ENCODE measurements around the gene NMNAT3. TPM values are rescaled to one million over a fixed set of nuclear protein-coding genes. Genes with fewer than 3 reads are reported as not detected.
A peak's percentile ranks its signal among the peaks of the same experiment; 100 is the strongest.

The NMNAT3 gene
- total RNA-seq, 4 donors from 2014 or later = 9.6 to 17.1 (median 11.3) TPM

GRCh38 chr3:139676632-139677387, 962 bp downstream of the NMNAT3 start:
- Histone ChIP-seq H3K27me3 (no peaks in the 10 kb centered on the region), H3K4me3 (peak overlapping the region; percentile 90 to 99), H3K4me1 (peaks cover 0 to 30% (median 7%) of the 10 kb centered on the region in 3 donors), H3K9me3 (no peaks in the 10 kb centered on the region), H3K27ac (peak overlapping the region in 2 of 4 donors; percentile 78 to 81), H3K36me3 (no peaks in the 10 kb centered on the region)
- 61 to 66% methylated on average over 5 to 6 of the region's 10 CpGs for WGBS, 2 donors (ENCODE audit: low coverage in 1 of 2)
- TF ChIP-seq POLR2A (IDR thresholded peaks at IDR 0.05) (no peak), POLR2AphosphoS5 (IDR thresholded peaks at IDR 0.05) (no peak), EP300 (IDR thresholded peaks at IDR 0.05) (no peak), CTCF (IDR thresholded peaks at IDR 0.05) (no peak)
- ATAC-seq = no peak

- Histone ChIP-seq H3K27me3 (no peaks in the 10 kb centered on the region), H3K36me3 (no peaks in the 10 kb centered on the region), H3K27ac (no peak overlapping the region), H3K4me3 (no peak overlapping the region), H3K9me3 (no peaks in the 10 kb centered on the region), H3K4me1 (peaks cover 0 to 30% (median 7%) of the 10 kb centered on the region in 3 donors)
- no peak for ATAC-seq
- 83 to 100% methylated on average over 1 of the region's 1 CpG for WGBS, 2 donors (ENCODE audit: low coverage in 1 of 2)
- TF ChIP-seq POLR2A (IDR thresholded peaks at IDR 0.05) = no peak
- no peak for TF ChIP-seq EP300 (IDR thresholded peaks at IDR 0.05)
Observed at GRCh38 chr3:139676108-139676507, 1.7 kb downstream of the NMNAT3 start.

GRCh38 chr3:139675327-139675726, 2.4 kb downstream of the NMNAT3 start:
- H3K4me3 ChIP-seq = no peak overlapping the region
- 85 to 100% methylated on average over 2 of the region's 2 CpGs for WGBS, 2 donors (ENCODE audit: low coverage in 1 of 2)
- no peaks in the 10 kb centered on the region for H3K9me3 ChIP-seq
- H3K27ac ChIP-seq = no peak overlapping the region
- H3K36me3 ChIP-seq = no peaks in the 10 kb centered on the region
- H3K27me3 ChIP-seq = no peaks in the 10 kb centered on the region
- ATAC-seq = no peak
- no peak for TF ChIP-seq POLR2AphosphoS5 (IDR thresholded peaks at IDR 0.05)
- TF ChIP-seq POLR2A (IDR thresholded peaks at IDR 0.05) = no peak
- TF ChIP-seq CTCF (IDR thresholded peaks at IDR 0.05) = no peak
- no peak for TF ChIP-seq EP300 (IDR thresholded peaks at IDR 0.05)
- peaks cover 0 to 30% (median 7%) of the 10 kb centered on the region in 3 donors for H3K4me1 ChIP-seq

GRCh38 chr3:139674571-139675260, 3.1 kb downstream of the NMNAT3 start:
- WGBS, 2 donors (ENCODE audit: low coverage in 1 of 2) = 80 to 82% methylated on average over 6 of the region's 6 CpGs
- Histone ChIP-seq H3K9me3 (no peaks in the 10 kb centered on the region), H3K4me3 (no peak overlapping the region), H3K4me1 (peaks cover 0 to 30% (median 7%) of the 10 kb centered on the region in 3 donors), H3K27ac (no peak overlapping the region), H3K27me3 (no peaks in the 10 kb centered on the region), H3K36me3 (no peaks in the 10 kb centered on the region)
- ATAC-seq = no peak
- TF ChIP-seq POLR2AphosphoS5 (IDR thresholded peaks at IDR 0.05) (no peak), CTCF (IDR thresholded peaks at IDR 0.05) (no peak), EP300 (IDR thresholded peaks at IDR 0.05) (no peak), POLR2A (IDR thresholded peaks at IDR 0.05) (no peak)

GRCh38 chr3:139672884-139673283, 4.9 kb downstream of the NMNAT3 start:
- H3K4me3 ChIP-seq = no peak overlapping the region
- 83% methylated on average over 1 of the region's 4 CpGs; no CpG with 5 or more reads in 1 of the 2 donors for WGBS, 2 donors (ENCODE audit: low coverage in 1 of 2)
- ATAC-seq = no peak
- H3K4me1 ChIP-seq = peaks cover 0 to 23% (median 7%) of the 10 kb centered on the region in 3 donors
- H3K9me3 ChIP-seq = no peaks in the 10 kb centered on the region
- no peaks in the 10 kb centered on the region for H3K36me3 ChIP-seq
- H3K27me3 ChIP-seq = no peaks in the 10 kb centered on the region
- no peak for TF ChIP-seq POLR2A (IDR thresholded peaks at IDR 0.05)
- TF ChIP-seq EP300 (IDR thresholded peaks at IDR 0.05) = no peak
- no peak for TF ChIP-seq POLR2AphosphoS5 (IDR thresholded peaks at IDR 0.05)
- TF ChIP-seq CTCF (IDR thresholded peaks at IDR 0.05) = no peak
- no peak overlapping the region for H3K27ac ChIP-seq
